Kidney capillary endothelial cell (primary cell): ENCODE data around the gene BMERB1.

Experiments
- DNase-seq: peaks from one replicate; pipeline ENCODE4 v3.0.0-alpha.2; 2018; ENCODE audit warnings: low spot score

BMERB1 gene

DNA sequence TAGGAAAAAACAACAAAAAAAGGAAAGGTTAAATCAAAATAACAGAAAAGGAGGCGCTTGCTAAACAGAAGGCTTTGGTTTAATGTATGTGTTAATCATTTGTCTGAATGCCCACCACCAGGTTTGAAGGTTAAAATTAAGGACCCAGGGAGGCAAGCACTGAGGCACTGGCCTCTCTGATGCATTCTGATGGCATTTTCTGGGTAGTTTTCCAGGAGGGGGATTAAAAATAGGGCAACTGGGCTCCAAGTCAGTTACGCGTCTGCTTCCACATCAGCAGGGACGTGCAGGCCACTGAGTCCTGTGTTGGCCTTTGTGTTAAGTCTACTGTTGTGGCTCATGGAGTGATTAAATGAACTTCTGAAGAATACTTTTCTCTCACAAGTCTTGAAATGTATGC, 181.6 kb downstream of the BMERB1 start:
- no peak for DNase-seq

DNA sequence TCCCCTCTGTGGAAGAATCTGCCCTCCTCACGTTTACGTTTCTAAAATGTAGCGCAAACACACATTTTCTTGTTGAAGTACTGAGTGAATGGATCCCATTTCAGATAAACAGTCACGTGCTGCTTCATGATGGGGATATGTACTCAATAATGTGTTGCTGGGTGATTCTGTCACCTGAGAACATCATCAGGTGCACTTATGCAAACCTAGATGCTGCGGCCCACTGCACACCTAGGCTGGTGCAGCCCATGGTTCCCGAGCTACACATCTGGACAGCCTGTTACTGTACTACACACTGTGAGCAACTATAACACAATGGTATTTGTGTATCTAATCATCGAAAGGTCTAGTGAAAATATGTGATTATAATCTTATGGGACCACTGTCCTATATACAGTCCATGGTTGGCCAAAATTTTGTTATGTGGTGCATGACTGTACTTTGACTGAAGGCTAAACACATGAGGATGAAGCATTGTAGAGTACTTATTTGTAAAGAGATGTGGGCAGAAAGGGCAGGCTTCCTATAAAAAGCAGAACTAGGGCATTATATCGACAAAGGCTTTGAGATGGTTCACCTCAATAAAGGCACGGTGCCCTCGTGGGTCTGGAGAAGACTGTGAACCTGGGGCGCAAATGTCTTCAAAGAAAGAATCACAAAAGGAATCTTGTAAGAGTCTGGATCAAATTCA, 182.2 kb downstream of the BMERB1 start:
- DNase-seq, result no peak

DNA sequence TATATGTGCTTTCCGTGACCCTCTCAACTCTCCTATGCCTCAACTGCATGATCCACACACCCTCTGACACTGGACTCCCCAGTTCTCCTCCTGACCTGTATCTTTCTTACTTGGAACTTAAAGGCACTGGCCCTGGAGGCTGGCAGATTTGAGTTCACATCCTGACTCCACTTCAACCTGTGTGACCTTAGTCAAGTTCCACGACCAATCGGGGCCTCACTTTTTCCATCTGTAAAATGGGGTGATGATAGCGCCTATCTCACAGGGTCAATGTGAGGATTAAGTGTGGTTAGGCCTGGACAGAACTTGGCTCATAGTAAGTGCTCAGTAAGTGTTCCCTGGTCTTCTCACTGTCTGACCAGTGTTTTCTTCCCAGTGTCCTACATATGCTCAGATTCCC, 183.5 kb downstream of the BMERB1 start:
- no peak for DNase-seq

DNA sequence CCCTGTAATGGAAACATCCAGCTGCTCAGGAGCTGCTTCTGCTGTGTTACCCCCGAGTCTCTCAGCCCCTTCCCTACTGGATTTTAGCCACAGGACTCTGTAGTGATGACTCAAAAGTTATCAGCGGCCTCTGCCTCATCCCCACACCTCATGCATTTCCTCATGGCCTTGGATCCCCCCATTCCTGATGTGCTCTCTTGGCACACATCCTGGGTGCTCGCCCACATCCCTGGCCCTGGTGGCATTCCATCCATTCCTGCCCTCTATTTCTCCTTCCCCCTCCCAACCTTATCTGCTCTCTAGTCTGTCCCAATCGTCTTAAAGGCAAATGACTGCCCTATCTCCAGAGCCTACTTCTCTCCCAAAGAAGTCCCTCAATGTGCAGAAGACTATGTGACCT, 184.0 kb downstream of the BMERB1 start:
- no peak for DNase-seq

DNA sequence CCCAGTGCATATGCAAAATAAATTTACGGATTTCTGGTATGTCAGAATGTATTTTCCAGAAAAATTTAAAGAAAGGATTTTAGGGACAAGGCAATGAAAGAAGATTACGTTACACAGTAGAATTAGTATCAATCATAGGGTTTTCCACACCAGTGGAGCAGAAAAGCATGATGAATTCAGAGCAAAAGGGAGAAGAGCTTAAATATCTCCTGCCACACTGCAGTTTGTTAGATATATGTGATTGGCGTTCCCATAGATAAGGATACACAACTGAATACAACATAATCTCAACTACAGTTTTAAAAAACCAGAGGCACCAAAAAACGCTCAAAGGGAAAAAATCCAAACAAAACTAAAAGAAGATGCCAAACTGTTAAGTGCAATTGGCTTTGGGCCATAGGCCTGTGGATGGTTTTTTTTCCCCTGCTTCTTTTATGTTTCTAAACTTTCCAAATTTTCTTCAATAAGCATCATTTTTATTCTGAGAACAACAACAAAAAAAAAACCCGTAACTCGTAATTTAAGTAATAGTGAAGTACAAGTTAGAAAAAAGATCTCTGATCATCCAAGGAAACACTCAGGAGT, 186.3 kb downstream of the BMERB1 start:
- no peak for DNase-seq

DNA sequence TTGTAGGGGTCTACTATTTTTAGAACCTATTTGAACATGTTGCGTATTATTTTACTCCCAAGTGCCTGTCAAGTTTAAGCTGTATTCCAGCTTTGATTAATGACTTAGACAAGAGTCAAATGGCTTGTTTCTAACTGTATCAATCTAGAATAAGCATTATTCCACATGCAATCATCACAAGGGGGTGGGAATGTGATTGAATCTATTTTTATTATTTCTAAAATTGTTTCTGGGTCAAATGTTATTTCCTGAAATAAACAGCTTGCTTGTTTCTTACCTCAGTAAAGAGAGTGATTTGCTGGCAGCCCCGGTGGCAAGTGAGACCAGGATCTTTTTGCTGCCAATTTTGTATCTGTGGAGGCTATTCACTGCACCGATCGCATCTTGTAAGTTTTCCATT, 187.1 kb downstream of the BMERB1 start:
- no peak for DNase-seq

DNA sequence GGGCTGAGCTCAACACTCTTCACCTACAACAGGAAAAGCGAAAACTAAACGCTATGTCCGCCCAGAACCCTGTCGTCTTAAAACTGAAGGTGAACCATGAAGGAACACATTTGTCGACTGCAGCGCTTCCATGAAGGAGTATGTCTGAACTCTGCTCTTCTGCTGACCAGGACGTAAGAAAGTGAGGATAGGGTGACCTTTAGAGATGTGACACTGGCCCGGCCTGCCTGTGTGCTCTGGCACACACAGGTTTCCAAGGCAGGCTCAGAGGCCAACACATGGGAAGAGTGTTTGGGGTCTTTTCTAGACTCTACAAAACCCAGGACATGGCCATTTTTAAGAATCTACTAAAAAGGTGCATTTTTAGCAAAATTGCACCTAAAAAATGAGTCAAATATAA, 187.5 kb downstream of the BMERB1 start:
- DNase-seq, result no peak

DNA sequence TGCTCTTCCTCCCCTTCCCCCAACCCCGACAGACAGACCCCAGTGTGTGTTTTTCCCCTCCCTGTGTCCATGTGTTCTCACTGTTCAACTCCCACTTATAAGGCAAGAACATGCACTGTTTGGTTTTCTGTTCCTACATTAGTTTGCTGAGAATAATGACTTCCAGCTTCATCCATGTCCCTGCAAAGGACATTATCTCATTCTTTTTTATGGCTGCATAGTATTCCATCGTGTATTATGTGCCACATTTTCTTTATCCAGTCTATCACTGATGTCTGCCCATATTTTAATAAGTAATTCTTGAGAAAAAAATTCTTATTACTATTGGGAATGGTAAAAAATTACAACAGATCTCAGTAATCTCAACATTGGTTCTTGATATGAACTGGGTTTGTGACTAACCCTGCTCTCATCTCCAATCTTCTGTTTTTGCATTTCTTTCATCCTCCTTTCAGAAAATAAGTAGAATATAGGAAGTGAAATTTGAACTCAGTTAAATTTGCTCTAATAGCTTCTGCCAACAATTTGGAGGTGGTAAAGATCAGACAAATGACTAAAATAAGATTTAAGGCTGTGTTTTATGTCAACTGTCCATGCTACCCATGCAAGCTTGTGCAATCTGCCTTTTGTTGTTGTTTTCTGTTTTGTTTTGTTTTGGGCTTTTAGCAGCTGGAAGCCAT, 197.5 kb downstream of the BMERB1 start:
- DNase-seq, result no peak

DNA sequence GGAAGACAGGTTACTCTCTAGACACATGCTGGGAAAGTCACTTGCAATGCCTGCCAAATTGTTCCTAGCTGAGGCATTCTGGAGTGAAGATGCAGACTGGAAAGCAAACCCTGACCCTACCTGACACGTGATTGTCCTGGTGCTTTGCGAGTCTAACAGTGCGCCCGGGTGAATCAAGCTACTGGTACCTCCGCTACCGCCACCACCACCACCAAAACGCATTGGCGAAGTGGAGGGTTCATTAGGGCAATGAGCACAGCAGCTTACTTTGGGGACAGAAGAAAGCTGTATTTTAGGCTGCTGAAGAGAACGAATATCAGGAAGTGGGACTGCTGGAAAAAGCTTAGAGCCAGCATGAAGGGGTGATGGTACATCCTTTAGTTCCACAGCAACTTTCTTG, 201.5 kb downstream of the BMERB1 start:
- no peak for DNase-seq

DNA sequence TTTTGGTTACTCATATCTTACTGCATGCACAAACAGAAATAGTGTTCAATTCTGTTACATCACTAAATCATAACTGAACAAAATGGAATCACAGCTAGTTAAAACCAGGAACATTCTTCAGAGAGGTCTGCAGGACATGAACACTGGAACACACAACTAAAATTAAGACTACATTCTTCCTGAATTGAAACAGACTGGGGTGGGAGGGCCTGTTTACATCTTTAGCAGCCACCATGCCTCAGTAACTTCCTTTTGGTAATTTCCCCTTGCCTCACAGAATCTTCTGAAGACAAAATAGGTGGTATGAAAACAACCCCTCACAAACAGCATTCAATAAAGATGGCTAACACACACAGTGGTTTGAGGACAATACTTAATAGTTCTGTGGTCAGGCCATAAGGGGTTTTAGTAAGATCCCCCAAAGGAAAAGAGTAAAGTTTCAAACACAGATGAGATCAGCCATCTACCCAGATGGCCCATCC, 202.0 kb downstream of the BMERB1 start:
- no peak for DNase-seq
